CD4-positive, alpha-beta T cell treated with Interleukin-1 beta for 1 hour (primary cell): ENCODE measurements around the gene GPX1.
"Not testable (repeated sequence)": the region's sequence is repeated elsewhere in the genome, so short reads cannot be mapped to it uniquely, and the experiment has no call there.

Experiments
- DNase-seq, 2 donors: peaks; one replicate each; pipeline ENCODE4 v3.0.0-alpha.2; 2020 to 2022

The GPX1 gene

GRCh38 chr3:49357443-49358216 is 523 bp downstream of the GPX1 start:
- DNase-seq, result peak; percentile 46

GRCh38 chr3:49357095-49357442 is 1.1 kb downstream of the GPX1 start:
- DNase-seq, result peak in 1 of 2 donors; percentile 22

- DNase-seq, result no peak
Observed at GRCh38 chr3:49352890-49353421, 5.2 kb downstream of the GPX1 start.

GRCh38 chr3:49352281-49352680 is 5.9 kb downstream of the GPX1 start:
- no peak for DNase-seq

GRCh38 chr3:49351521-49352011 is 6.6 kb downstream of the GPX1 start:
- DNase-seq, result no peak

- DNase-seq, result no peak
Observed at GRCh38 chr3:49349348-49350114, 8.6 kb downstream of the GPX1 start.

- not testable (repeated sequence) for DNase-seq
Observed at GRCh38 chr3:49348361-49348760, 9.8 kb downstream of the GPX1 start.

GRCh38 chr3:49346797-49347251 is 11.3 kb downstream of the GPX1 start:
- no peak for DNase-seq

- DNase-seq, result no peak
Observed at GRCh38 chr3:49343163-49343562, 15.0 kb downstream of the GPX1 start.

- no peak for DNase-seq
Observed at GRCh38 chr3:49341996-49342395, 16.2 kb downstream of the GPX1 start.

GRCh38 chr3:49339941-49340800 is 18.0 kb downstream of the GPX1 start, which contains the start of gene USP4:
Gene USP4 (minus strand): TSS chr3:49340053. CDS start chr3:49340024, 29 bp downstream.
- peak; percentile 92 to 93 for DNase-seq

GRCh38 chr3:49339581-49339940 is 18.6 kb downstream of the GPX1 start:
- DNase-seq, result peak in 1 of 2 donors; percentile 21

- no peak for DNase-seq
Observed at GRCh38 chr3:49333916-49334633, 24.1 kb downstream of the GPX1 start.

GRCh38 chr3:49333091-49333490 is 25.1 kb downstream of the GPX1 start:
- peak; percentile 52 to 58 for DNase-seq

GRCh38 chr3:49329186-49329585 is 29.0 kb downstream of the GPX1 start:
- no peak for DNase-seq

- not testable (repeated sequence) for DNase-seq
Observed at GRCh38 chr3:49328350-49328749, 29.8 kb downstream of the GPX1 start.

- no peak for DNase-seq
Observed at GRCh38 chr3:49327485-49327884, 30.7 kb downstream of the GPX1 start.

GRCh38 chr3:49324768-49325167 is 33.4 kb downstream of the GPX1 start:
- DNase-seq, result no peak

- no peak for DNase-seq
Observed at GRCh38 chr3:49316696-49317457, 41.3 kb downstream of the GPX1 start.

GRCh38 chr3:49313896-49314688 is 44.1 kb downstream of the GPX1 start:
- DNase-seq, result no peak
